22Rv1 (cell line): ENCODE results near the gene ERRFI1.

Experiments used
- CTCF ChIP-seq: fragments of 450-650 bp; IDR thresholded peaks from 2 replicates; pipeline ENCODE4 v1.5.1; 2017; ENCODE audit warnings: mild to moderate bottlenecking
- ZFX ChIP-seq: fragments of 450-650 bp; IDR thresholded peaks from 2 replicates; pipeline ENCODE4 v1.6.1; 2017; ENCODE audit warnings: antibody characterized with exemption, borderline replicate concordance

- TF ChIP-seq CTCF (no peak), ZFX (no peak)
Observed at GRCh38 chr1:7962014-7962335, 64.1 kb downstream of the ERRFI1 start.
